HUES64 (cell line): ENCODE data around the gene GPR148. TPM values are rescaled to one million over a fixed set of nuclear protein-coding genes. Genes with fewer than 3 reads are reported as not detected.
A peak's percentile ranks its signal among the peaks of the same experiment; 100 is the strongest.
"Not testable (repeated sequence)": the region's sequence is repeated elsewhere in the genome, so short reads cannot be mapped to it uniquely, and the experiment has no call there.

Experiments
- H3K27ac ChIP-seq: 2 replicates; pipeline ENCODE4 v1.7.0; 2013; ENCODE audit warnings: low read depth, low read length, inconsistent platforms
- H3K27me3 ChIP-seq: 2 replicates; pipeline ENCODE4 v1.6.1; 2013; ENCODE audit warnings: mild to moderate bottlenecking, low read length; ENCODE audit not compliant: insufficient read depth
- H3K36me3 ChIP-seq: 2 replicates; pipeline ENCODE4 v1.6.1; 2013; ENCODE audit warnings: mild to moderate bottlenecking, low read length; ENCODE audit not compliant: insufficient read depth
- H3K4me1 ChIP-seq: 2 replicates; pipeline ENCODE4 v1.6.1; 2013; ENCODE audit warnings: mild to moderate bottlenecking, low read length, moderate library complexity; ENCODE audit not compliant: insufficient read depth
- H3K4me3 ChIP-seq: 2 replicates; pipeline ENCODE4 v1.5.1; 2013; ENCODE audit warnings: mild to moderate bottlenecking, low read length, moderate library complexity
- H3K9ac ChIP-seq: 2 replicates; pipeline ENCODE4 v1.6.1; 2013; ENCODE audit warnings: mild to moderate bottlenecking, low read depth, low read length
- H3K9me3 ChIP-seq: 2 replicates; pipeline ENCODE4 v1.6.1; 2013; ENCODE audit warnings: low read depth, low read length; ENCODE audit not compliant: insufficient read depth
- WGBS: fragments of 150-250, 120-280 bp; methylation state at CpG from one replicate; pipeline ENCODE4 v1.1.7; 2013; ENCODE audit warnings: missing lambda C conversion rate; 5-methylcytosine and 5-hydroxymethylcytosine counted together
- polyA plus RNA-seq, 2 experiments: library from polyadenylated mRNA; stranded (reverse); fragments of 50-300 nt; gene quantifications; one replicate each; pipeline ENCODE4 v1.2.3, GENCODE V29; 2013

Gene GPR148
- not detected for polyA plus RNA-seq (2013, experiment 1 of 2)
- polyA plus RNA-seq (2013, experiment 2 of 2) = not detected

- no peaks in the 10 kb centered on the region for H3K36me3 ChIP-seq
- H3K9me3 ChIP-seq = no peaks in the 10 kb centered on the region
- H3K4me3 ChIP-seq = peak within 1 kb of the TSS; percentile 66
- H3K9ac ChIP-seq = peak within 1 kb of the TSS; percentile 15; the same call in 1 of the 2 replicates
- no peaks in the 10 kb centered on the region for H3K4me1 ChIP-seq
- WGBS = 90% methylated on average over 8 of the region's 8 CpGs
- peaks cover 19% of the 10 kb centered on the region for H3K27me3 ChIP-seq
- no peak within 1 kb of the TSS for H3K27ac ChIP-seq
These were observed at the start of gene GPR148 for GRCh38 chr2:130728549-130729316. GPR148 (plus strand) TSS chr2:130729070; CDS start chr2:130729152, 82 bp downstream.

- not testable (repeated sequence) for H3K36me3 ChIP-seq
- 81% methylated on average over 15 of the region's 35 CpGs for WGBS
These were observed 36.7 kb upstream of the GPR148 start for GRCh38 chr2:130692041-130692770.

GRCh38 chr2:130693474-130693873 is 35.4 kb upstream of the GPR148 start:
- 3% methylated on average over 29 of the region's 37 CpGs for WGBS
- H3K9ac ChIP-seq, H3K9me3 ChIP-seq, H3K4me1 ChIP-seq, H3K36me3 ChIP-seq, H3K27me3 ChIP-seq, H3K27ac ChIP-seq: not testable (repeated sequence)
- peak overlapping the region; percentile 44 for H3K4me3 ChIP-seq

More at GRCh38 chr2:130692041-130692770, 36.7 kb upstream of the GPR148 start:
- H3K4me1 ChIP-seq, H3K27ac ChIP-seq, H3K9me3 ChIP-seq, H3K9ac ChIP-seq, H3K4me3 ChIP-seq, H3K27me3 ChIP-seq: not testable (repeated sequence)

GRCh38 chr2:130703250-130703649 is 25.6 kb upstream of the GPR148 start:
- H3K36me3 ChIP-seq, H3K27ac ChIP-seq, H3K4me3 ChIP-seq, H3K27me3 ChIP-seq, H3K9me3 ChIP-seq, H3K9ac ChIP-seq, H3K4me1 ChIP-seq: not testable (repeated sequence)
- WGBS = 77% methylated on average over 1 of the region's 3 CpGs

- H3K36me3 ChIP-seq, H3K27me3 ChIP-seq, H3K27ac ChIP-seq, H3K4me3 ChIP-seq, H3K9ac ChIP-seq, H3K4me1 ChIP-seq, H3K9me3 ChIP-seq: not testable (repeated sequence)
- WGBS = no CpG with 5 or more reads among the region's 2 CpGs
These were observed 14.1 kb upstream of the GPR148 start for GRCh38 chr2:130714795-130715194.

- Histone ChIP-seq H3K27me3 (no peaks in the 10 kb centered on the region), H3K27ac (no peak overlapping the region), H3K4me1 (no peaks in the 10 kb centered on the region), H3K4me3 (no peak overlapping the region), H3K36me3 (no peaks in the 10 kb centered on the region), H3K9ac (no peak overlapping the region), H3K9me3 (no peaks in the 10 kb centered on the region)
- 92% methylated on average over 8 of the region's 8 CpGs for WGBS
These were observed 8.8 kb upstream of the GPR148 start for GRCh38 chr2:130720036-130720435.

- WGBS = 88% methylated on average over 3 of the region's 3 CpGs
These were observed 8.3 kb upstream of the GPR148 start for GRCh38 chr2:130720528-130720927.

GRCh38 chr2:130724455-130724854 is 4.4 kb upstream of the GPR148 start:
- H3K9me3 ChIP-seq = no peaks in the 10 kb centered on the region

More at GRCh38 chr2:130720528-130720927, 8.3 kb upstream of the GPR148 start:
- no peak overlapping the region for H3K9ac ChIP-seq
- no peaks in the 10 kb centered on the region for H3K36me3 ChIP-seq
- H3K4me3 ChIP-seq = no peak overlapping the region
- H3K9me3 ChIP-seq = no peaks in the 10 kb centered on the region
- H3K27me3 ChIP-seq = no peaks in the 10 kb centered on the region
- H3K27ac ChIP-seq = no peak overlapping the region
- H3K4me1 ChIP-seq = no peaks in the 10 kb centered on the region

GRCh38 chr2:130726614-130727180 is 2.2 kb upstream of the GPR148 start:
- H3K4me3 ChIP-seq = peak overlapping the region; percentile 66
- H3K27ac ChIP-seq = no peak overlapping the region
- H3K27me3 ChIP-seq = peaks cover 19% of the 10 kb centered on the region
- 27% methylated on average over 20 of the region's 20 CpGs for WGBS
- H3K4me1 ChIP-seq = no peaks in the 10 kb centered on the region
- H3K9ac ChIP-seq = 0 out of 2 replicates have a peak overlapping the region, but pooled peaks have one; percentile 21
- no peaks in the 10 kb centered on the region for H3K9me3 ChIP-seq
- H3K36me3 ChIP-seq = no peaks in the 10 kb centered on the region

More at GRCh38 chr2:130724455-130724854, 4.4 kb upstream of the GPR148 start:
- Histone ChIP-seq H3K4me3 (no peak overlapping the region), H3K36me3 (no peaks in the 10 kb centered on the region), H3K27me3 (peaks cover 19% of the 10 kb centered on the region), H3K27ac (no peak overlapping the region), H3K4me1 (no peaks in the 10 kb centered on the region), H3K9ac (no peak overlapping the region)
- 86% methylated on average over 2 of the region's 2 CpGs for WGBS

GRCh38 chr2:130727286-130727924 is 1.5 kb upstream of the GPR148 start:
- Histone ChIP-seq H3K27ac (no peak overlapping the region; the same call in 1 of the 2 replicates), H3K4me3 (peak overlapping the region; percentile 66)
- WGBS = under 1% methylated on average over 48 of the region's 48 CpGs

More at GRCh38 chr2:130727286-130727924, 1.5 kb upstream of the GPR148 start:
- Histone ChIP-seq H3K9me3 (no peaks in the 10 kb centered on the region), H3K9ac (peak overlapping the region; percentile 21; the same call in 1 of the 2 replicates), H3K4me1 (no peaks in the 10 kb centered on the region), H3K27me3 (peaks cover 19% of the 10 kb centered on the region), H3K36me3 (no peaks in the 10 kb centered on the region)
